Esophagus muscularis mucosa (tissue), 4 donors: Measurements from ENCODE around the gene GDF10. TPM values are rescaled to one million over a fixed set of nuclear protein-coding genes. Genes with fewer than 3 reads are reported as not detected.

Experiments
- DNase-seq: peaks from one replicate; pipeline ENCODE4 v3.0.0-alpha.2; 2017; ENCODE audit errors: extremely low spot score
- H3K27ac ChIP-seq, 4 donors: fragments of 200-600 bp; sonication (generic); replicated peaks in 1 of 4; 1 replicate in 3 of 4; 2 replicates in 1 of 4; pipeline ENCODE4 v1.5.1; 2016 to 2019; ENCODE audit warnings: mild to moderate bottlenecking in 1 of 4
- H3K27me3 ChIP-seq, 4 donors: fragments of 200-600 bp; sonication (generic); one replicate each; pipeline versions ENCODE4 v1.5.1 to v1.6.0; 2016 to 2019
- H3K36me3 ChIP-seq, 4 donors: fragments of 200-600 bp; sonication (generic); one replicate each; pipeline ENCODE4 v1.5.1; 2016 to 2019
- H3K4me1 ChIP-seq, 4 donors: fragments of 200-600 bp; sonication (generic); one replicate each; pipeline ENCODE4 v1.5.1; 2016 to 2019
- H3K4me3 ChIP-seq, 4 donors: fragments of 200-600 bp; sonication (generic); 1 replicate in 2 of 4; 2 replicates in 2 of 4; pipeline ENCODE4 v1.5.1; 2016 to 2019; ENCODE audit warnings: mild to moderate bottlenecking in 4 of 4, moderate library complexity in 1 of 4
- H3K9me3 ChIP-seq, 4 donors: fragments of 200-600 bp; sonication (generic); 1 replicate in 3 of 4; 2 replicates in 1 of 4; pipeline ENCODE4 v1.5.1; 2016 to 2019
- CTCF ChIP-seq, 3 experiments: fragments of 200-600 bp in 2 of 3; fragments of 450-650 bp in 1 of 3; sonication (generic) in 2 of 3; IDR thresholded peaks; one replicate each; pipeline ENCODE4 v1.5.1; 2017 to 2019; ENCODE audit warnings: antibody characterized with exemption in 3 of 3, mild to moderate bottlenecking in 2 of 3, moderate library complexity in 1 of 3
- EP300 ChIP-seq: sonication (generic); formaldehyde crosslinking; IDR thresholded peaks from one replicate; pipeline ENCODE4 v1.6.1; 2017; ENCODE audit warnings: antibody characterized with exemption
- POLR2A ChIP-seq: fragments of 450-650 bp; IDR thresholded peaks from one replicate; pipeline ENCODE4 v1.6.1; 2017; ENCODE audit warnings: antibody characterized with exemption, moderate library complexity, mild to moderate bottlenecking, low read depth
- POLR2AphosphoS5 ChIP-seq, 2 donors: sonication (generic); formaldehyde crosslinking; IDR thresholded peaks; one replicate each; pipeline ENCODE4 v1.6.1; 2017; ENCODE audit warnings: antibody characterized with exemption in 2 of 2
- WGBS: methylation state at CpG from one replicate; pipeline ENCODE4 v1.1.5; 2018; 5-methylcytosine and 5-hydroxymethylcytosine counted together
- intact Hi-C: fragments of 100-400 bp; cut with DNase I; formaldehyde crosslinking; loops from one replicate; pipeline ENCODE4 v1.15.1; 2023
- total RNA-seq, 4 donors: library from RNA; depleted of rRNA; stranded (reverse); fragments of >200 nt; gene quantifications; one replicate each; pipeline versions ENCODE4 v1.1.0 to v1.2.1, GENCODE V29; 2016

GDF10 gene
- total RNA-seq, 4 donors from 2014 or later = 5.6 to 33.3 (median 29.5) TPM

- TF ChIP-seq CTCF (IDR thresholded peaks at IDR 0.05) (no peak), POLR2AphosphoS5 (IDR thresholded peaks at IDR 0.05) (no peak), POLR2A (no peak), EP300 (no peak)
- intact Hi-C loops = no loop called here
Measured at GRCh38 chr10:47268696-47269095, 31.3 kb upstream of the GDF10 start.

GRCh38 chr10:47269294-47269693 is 30.7 kb upstream of the GDF10 start:
- TF ChIP-seq POLR2AphosphoS5 (IDR thresholded peaks at IDR 0.05) (no peak), POLR2A (no peak), CTCF (IDR thresholded peaks at IDR 0.05) (no peak), EP300 (no peak)

More at GRCh38 chr10:47268696-47269095, 31.3 kb upstream of the GDF10 start:
- Histone ChIP-seq H3K4me1 (no peaks in the 10 kb centered on the region), H3K27ac (no peak overlapping the region), H3K36me3 (no peaks in the 10 kb centered on the region), H3K27me3 (peaks cover 0 to 3% (median 0%) of the 10 kb centered on the region in 4 donors), H3K4me3 (no peak overlapping the region), H3K9me3 (peaks cover 0 to 11% (median 7%) of the 10 kb centered on the region in 4 donors)
- no peak for DNase-seq
- WGBS = 93% methylated on average over 9 of the region's 9 CpGs

GRCh38 chr10:47276071-47276470 is 23.9 kb upstream of the GDF10 start:
- no peak overlapping the region for H3K4me3 ChIP-seq
- H3K27me3 ChIP-seq = no peaks in the 10 kb centered on the region
- H3K9me3 ChIP-seq = peaks cover 0 to 11% (median 7%) of the 10 kb centered on the region in 4 donors
- WGBS = 100% methylated on average over 1 of the region's 2 CpGs
- no peaks in the 10 kb centered on the region for H3K36me3 ChIP-seq
- TF ChIP-seq CTCF (IDR thresholded peaks at IDR 0.05) = no peak
- TF ChIP-seq EP300 = no peak
- no peak for TF ChIP-seq POLR2AphosphoS5 (IDR thresholded peaks at IDR 0.05)
- no peak for TF ChIP-seq POLR2A
- no peak for DNase-seq
- no peak overlapping the region for H3K27ac ChIP-seq
- intact Hi-C loops = no loop called here
- H3K4me1 ChIP-seq = no peaks in the 10 kb centered on the region

More at GRCh38 chr10:47269294-47269693, 30.7 kb upstream of the GDF10 start:
- 61% methylated on average over 5 of the region's 5 CpGs for WGBS
- no peaks in the 10 kb centered on the region for H3K4me1 ChIP-seq
- H3K27ac ChIP-seq = no peak overlapping the region
- no peak overlapping the region for H3K4me3 ChIP-seq
- no peaks in the 10 kb centered on the region for H3K36me3 ChIP-seq
- peaks cover 0 to 3% (median 0%) of the 10 kb centered on the region in 4 donors for H3K27me3 ChIP-seq
- peaks cover 0 to 11% (median 7%) of the 10 kb centered on the region in 4 donors for H3K9me3 ChIP-seq
- no peak for DNase-seq
- intact Hi-C loops = no loop called here

GRCh38 chr10:47276576-47277351 is 23.2 kb upstream of the GDF10 start:
- no peaks in the 10 kb centered on the region for H3K4me1 ChIP-seq
- WGBS = 86% methylated on average over 11 of the region's 11 CpGs
- no peak for DNase-seq
- H3K9me3 ChIP-seq = peaks cover 0 to 11% (median 7%) of the 10 kb centered on the region in 4 donors
- intact Hi-C loops = no loop called here
- H3K27me3 ChIP-seq = no peaks in the 10 kb centered on the region
- no peaks in the 10 kb centered on the region for H3K36me3 ChIP-seq
- no peak overlapping the region for H3K27ac ChIP-seq
- no peak overlapping the region for H3K4me3 ChIP-seq
- TF ChIP-seq POLR2A (no peak), POLR2AphosphoS5 (IDR thresholded peaks at IDR 0.05) (no peak), CTCF (IDR thresholded peaks at IDR 0.05) (no peak), EP300 (no peak)
